Brain microvascular endothelial cell (primary cell): Measurements from ENCODE around the gene ERP29.

Source experiments
- DNase-seq: peaks from one replicate; pipeline ENCODE4 v3.0.0-alpha.2; 2020
- H3K27ac ChIP-seq: fragments of 250-450 bp; sonication (Bioruptor Pico); 2 replicates; pipeline ENCODE4 v1.5.1; 2020; ENCODE audit warnings: mild to moderate bottlenecking, moderate library complexity
- H3K27me3 ChIP-seq: fragments of 250-450 bp; sonication (Bioruptor Pico); replicated peaks from 2 replicates; pipeline ENCODE4 v1.5.1; 2020; ENCODE audit warnings: mild to moderate bottlenecking
- H3K36me3 ChIP-seq: fragments of 250-450 bp; sonication (Bioruptor Pico); replicated peaks from 2 replicates; pipeline ENCODE4 v1.5.1; 2020; ENCODE audit warnings: mild to moderate bottlenecking
- H3K4me3 ChIP-seq: 2 replicates; pipeline ENCODE4 v1.5.1; 2011; ENCODE audit warnings: low read depth, mild to moderate bottlenecking, control low read depth, low read length, moderate library complexity
- in situ Hi-C: cut with HindIII; loops from 2 replicates; pipeline ENCODE4 v1.10.0; 2017; ENCODE audit warnings: low sequenced_read_pairs, low pct_ligation_motif_present
- TF ChIP-seq, protein P1 (sequence below): IDR thresholded peaks from 2 replicates; pipeline ENCODE4 v1.5.1; 2011; ENCODE audit warnings: low read depth, mild to moderate bottlenecking, moderate library complexity, low read length, control low read depth, inconsistent platforms; ENCODE audit errors: missing control alignments

ERP29 gene

DNA sequence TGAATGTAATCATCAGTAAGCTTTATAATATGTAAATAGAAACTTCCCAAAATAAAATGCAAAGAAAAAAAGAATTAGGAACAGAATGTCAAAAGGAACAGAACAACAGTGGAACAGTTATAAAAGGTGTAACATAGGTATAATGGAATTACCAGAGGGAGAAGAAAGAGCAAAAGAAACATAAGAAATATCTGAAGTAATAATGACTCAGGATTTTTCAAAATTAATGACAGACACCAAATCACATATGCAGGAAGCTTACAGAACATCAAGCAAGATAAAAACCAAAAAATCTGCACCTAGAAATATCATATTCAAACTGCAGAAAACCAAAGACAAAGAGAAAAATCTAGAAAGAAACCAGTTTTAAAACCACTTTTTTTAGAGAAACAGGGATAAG, 36.4 kb upstream of the ERP29 start:
- DNase-seq, result no peak
- H3K36me3 ChIP-seq, result no peaks in the 10 kb centered on the region
- H3K27ac ChIP-seq, result no peak overlapping the region
- in situ Hi-C loops, result no loop called here
- no peak overlapping the region for H3K4me3 ChIP-seq
- TF ChIP-seq, protein P1, sequence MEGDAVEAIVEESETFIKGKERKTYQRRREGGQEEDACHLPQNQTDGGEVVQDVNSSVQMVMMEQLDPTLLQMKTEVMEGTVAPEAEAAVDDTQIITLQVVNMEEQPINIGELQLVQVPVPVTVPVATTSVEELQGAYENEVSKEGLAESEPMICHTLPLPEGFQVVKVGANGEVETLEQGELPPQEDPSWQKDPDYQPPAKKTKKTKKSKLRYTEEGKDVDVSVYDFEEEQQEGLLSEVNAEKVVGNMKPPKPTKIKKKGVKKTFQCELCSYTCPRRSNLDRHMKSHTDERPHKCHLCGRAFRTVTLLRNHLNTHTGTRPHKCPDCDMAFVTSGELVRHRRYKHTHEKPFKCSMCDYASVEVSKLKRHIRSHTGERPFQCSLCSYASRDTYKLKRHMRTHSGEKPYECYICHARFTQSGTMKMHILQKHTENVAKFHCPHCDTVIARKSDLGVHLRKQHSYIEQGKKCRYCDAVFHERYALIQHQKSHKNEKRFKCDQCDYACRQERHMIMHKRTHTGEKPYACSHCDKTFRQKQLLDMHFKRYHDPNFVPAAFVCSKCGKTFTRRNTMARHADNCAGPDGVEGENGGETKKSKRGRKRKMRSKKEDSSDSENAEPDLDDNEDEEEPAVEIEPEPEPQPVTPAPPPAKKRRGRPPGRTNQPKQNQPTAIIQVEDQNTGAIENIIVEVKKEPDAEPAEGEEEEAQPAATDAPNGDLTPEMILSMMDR, result no peak
- H3K27me3 ChIP-seq, result no peaks in the 10 kb centered on the region

DNA sequence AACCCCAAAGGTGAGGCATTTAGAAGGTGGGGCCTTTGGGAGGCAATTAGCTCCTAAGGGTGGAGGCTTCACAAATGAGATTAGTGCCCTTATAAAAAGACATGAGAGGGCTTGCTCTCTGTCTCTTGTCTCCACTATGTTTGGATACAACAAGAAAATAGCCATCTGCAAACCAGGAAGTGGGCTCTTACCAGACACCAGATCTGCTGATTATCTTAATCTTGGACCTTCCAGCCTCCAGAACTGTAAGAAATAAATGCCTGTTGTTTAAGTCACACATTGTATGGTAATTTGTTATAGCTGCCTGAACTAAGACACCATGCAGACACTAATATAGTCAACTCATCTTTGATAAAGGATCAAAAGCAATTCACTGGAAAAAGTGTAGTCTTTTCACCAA, 34.7 kb upstream of the ERP29 start:
- Histone ChIP-seq H3K36me3 (no peaks in the 10 kb centered on the region), H3K27me3 (no peaks in the 10 kb centered on the region), H3K4me3 (no peak overlapping the region), H3K27ac (no peak overlapping the region)
- TF ChIP-seq, protein P1, result no peak
- in situ Hi-C loops, result no loop called here
- no peak for DNase-seq

DNA sequence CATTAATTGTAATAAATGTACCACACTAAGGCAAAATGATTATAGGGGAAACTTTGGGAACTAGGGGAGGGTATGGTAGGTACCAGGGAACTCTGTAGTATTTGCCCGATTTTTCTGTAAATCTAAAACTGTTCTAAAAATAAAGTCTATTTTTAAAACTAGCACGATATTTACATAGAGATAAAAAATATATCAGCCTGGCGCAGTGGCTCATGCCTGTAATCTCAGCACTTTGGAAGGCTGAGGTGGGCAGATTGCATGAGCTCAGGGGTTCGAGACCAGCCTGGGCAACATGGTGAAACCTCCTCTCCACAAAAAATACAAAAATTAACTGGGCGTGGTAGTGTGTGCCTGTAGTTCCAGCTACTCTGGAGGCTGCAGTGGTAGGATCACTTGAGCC, 32.6 kb upstream of the ERP29 start:
- DNase-seq, result no peak
- H3K27me3 ChIP-seq, result no peaks in the 10 kb centered on the region
- in situ Hi-C loops, result no loop called here
- no peak overlapping the region for H3K27ac ChIP-seq
- no peaks in the 10 kb centered on the region for H3K36me3 ChIP-seq
- TF ChIP-seq, protein P1, result no peak
- H3K4me3 ChIP-seq, result no peak overlapping the region

DNA sequence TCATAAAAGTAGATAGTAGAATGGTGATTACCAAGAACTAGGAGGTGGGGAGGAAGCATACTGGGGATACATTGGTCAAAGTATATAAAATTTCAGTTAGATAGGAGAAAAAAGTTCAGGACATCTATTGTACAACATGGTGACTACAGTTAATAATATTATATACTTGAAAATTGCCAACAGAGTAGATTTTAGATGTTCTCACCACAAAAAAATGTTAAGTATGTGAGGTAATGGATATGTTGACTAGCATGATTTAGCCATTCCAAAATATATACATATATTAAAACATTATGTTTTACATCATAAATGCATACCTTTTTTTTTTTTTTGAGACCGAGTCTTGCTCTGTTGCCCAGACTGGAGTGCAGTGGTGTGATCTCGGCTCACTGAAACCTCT, 31.2 kb upstream of the ERP29 start:
- Histone ChIP-seq H3K27me3 (no peaks in the 10 kb centered on the region), H3K36me3 (no peaks in the 10 kb centered on the region), H3K4me3 (no peak overlapping the region), H3K27ac (no peak overlapping the region)
- in situ Hi-C loops, result no loop called here
- TF ChIP-seq, protein P1, result no peak
- no peak for DNase-seq

DNA sequence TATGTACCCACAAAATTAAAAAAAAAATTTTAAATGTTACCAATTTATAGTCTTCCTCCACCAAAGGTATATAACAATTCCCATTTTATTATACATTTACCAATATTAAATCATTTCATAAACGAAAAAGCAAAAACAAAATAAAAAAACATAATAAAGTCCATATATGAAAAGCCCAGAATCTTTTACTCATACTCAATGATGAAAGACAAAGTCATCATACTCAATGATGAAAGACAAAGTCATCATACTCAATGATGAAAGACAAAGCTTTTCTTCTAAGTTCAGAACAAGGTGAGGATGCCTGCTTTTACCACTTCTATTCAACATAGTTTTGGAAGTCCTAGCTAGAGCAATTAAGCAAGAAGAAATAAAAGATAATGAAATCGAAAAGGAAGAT, 28.4 kb upstream of the ERP29 start:
- TF ChIP-seq, protein P1, result no peak
- in situ Hi-C loops, result no loop called here
- no peak for DNase-seq
- H3K36me3 ChIP-seq, result no peaks in the 10 kb centered on the region
- H3K27ac ChIP-seq, result no peak overlapping the region
- no peak overlapping the region for H3K4me3 ChIP-seq
- H3K27me3 ChIP-seq, result no peaks in the 10 kb centered on the region

DNA sequence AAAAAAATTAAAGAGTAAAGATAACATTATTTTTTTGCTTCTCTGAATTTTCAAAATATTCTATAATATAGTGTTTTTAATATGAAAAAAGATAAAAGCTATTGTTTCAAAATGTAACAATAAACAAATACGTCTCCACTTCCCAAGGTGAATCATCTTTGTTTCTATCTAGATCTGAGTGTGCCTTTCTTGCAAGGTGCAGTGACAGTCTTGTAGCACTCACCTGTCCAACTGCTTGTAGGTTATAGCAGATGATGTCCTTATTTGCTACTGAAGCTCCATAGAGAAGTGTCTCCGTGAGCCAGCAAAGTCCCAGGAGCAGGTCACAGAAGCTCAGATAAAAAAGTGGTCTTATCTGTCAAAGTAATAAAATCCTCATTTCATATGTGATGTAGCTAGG, 21.7 kb upstream of the ERP29 start:
- H3K27ac ChIP-seq, result no peak overlapping the region

More for the DNA sequence above, 21.7 kb upstream of the ERP29 start:
- in situ Hi-C loops, result no loop called here
- no peak for DNase-seq
- Histone ChIP-seq H3K4me3 (no peak overlapping the region), H3K27me3 (no peaks in the 10 kb centered on the region), H3K36me3 (no peaks in the 10 kb centered on the region)
- TF ChIP-seq, protein P1, result no peak
